Measurements from ENCODE around the gene CBX4. TPM values are rescaled to one million over a fixed set of nuclear protein-coding genes. Genes with fewer than 3 reads are reported as not detected.

CBX4 gene
- total RNA-seq, 1 donor from 2014 or later: 43.4 TPM

- FAIRE-seq (no peak), DNase-seq (ENCODE audit: low read depth) (no peak)
- Histone ChIP-seq H3K4me3 (ENCODE audit: low read depth, low read length) (no peak overlapping the region), H3K36me3 (ENCODE audit: control insufficient read depth, insufficient read depth, low read length) (peaks cover 2% of the 10 kb centered on the region), H3K27me3 (ENCODE audit: control insufficient read depth, insufficient read depth, low read length) (peaks cover 32% of the 10 kb centered on the region)
- no peak for TF ChIP-seq CTCF (IDR thresholded peaks at IDR 0.05; ENCODE audit: insufficient read depth, low read length, severe bottlenecking)
Observed at GRCh38 chr17:79786930-79787643, 52.2 kb downstream of the CBX4 start.

GRCh38 chr17:79785900-79786810, 53.1 kb downstream of the CBX4 start:
- FAIRE-seq (no peak), DNase-seq (ENCODE audit: low read depth) (no peak)
- TF ChIP-seq CTCF (IDR thresholded peaks at IDR 0.05; ENCODE audit: insufficient read depth, low read length, severe bottlenecking): no peak
- peaks cover 2% of the 10 kb centered on the region for H3K36me3 ChIP-seq (ENCODE audit: control insufficient read depth, insufficient read depth, low read length)
- H3K4me3 ChIP-seq (ENCODE audit: low read depth, low read length): no peak overlapping the region
- H3K27me3 ChIP-seq (ENCODE audit: control insufficient read depth, insufficient read depth, low read length): peaks cover 24% of the 10 kb centered on the region

GRCh38 chr17:79785017-79785899, 54.0 kb downstream of the CBX4 start:
- FAIRE-seq: peak; percentile 73
- Histone ChIP-seq H3K4me3 (ENCODE audit: low read depth, low read length) (no peak overlapping the region), H3K36me3 (ENCODE audit: control insufficient read depth, insufficient read depth, low read length) (peaks cover 2% of the 10 kb centered on the region), H3K27me3 (ENCODE audit: control insufficient read depth, insufficient read depth, low read length) (peaks cover 15% of the 10 kb centered on the region)
- no peak for TF ChIP-seq CTCF (IDR thresholded peaks at IDR 0.05; ENCODE audit: insufficient read depth, low read length, severe bottlenecking)
- DNase-seq (ENCODE audit: low read depth): no peak

- FAIRE-seq (no peak), DNase-seq (ENCODE audit: low read depth) (no peak)
- no peak for TF ChIP-seq CTCF (IDR thresholded peaks at IDR 0.05; ENCODE audit: insufficient read depth, low read length, severe bottlenecking)
- peaks cover 2% of the 10 kb centered on the region for H3K36me3 ChIP-seq (ENCODE audit: control insufficient read depth, insufficient read depth, low read length)
- no peak overlapping the region for H3K4me3 ChIP-seq (ENCODE audit: low read depth, low read length)
- H3K27me3 ChIP-seq (ENCODE audit: control insufficient read depth, insufficient read depth, low read length): peaks cover 8% of the 10 kb centered on the region
Observed at GRCh38 chr17:79784353-79785016, 54.8 kb downstream of the CBX4 start.

GRCh38 chr17:79783891-79784290, 55.3 kb downstream of the CBX4 start:
- peaks cover 5% of the 10 kb centered on the region for H3K27me3 ChIP-seq (ENCODE audit: control insufficient read depth, insufficient read depth, low read length)
- H3K36me3 ChIP-seq (ENCODE audit: control insufficient read depth, insufficient read depth, low read length): peaks cover 2% of the 10 kb centered on the region
- no peak for DNase-seq (ENCODE audit: low read depth)
- FAIRE-seq: no peak
- TF ChIP-seq CTCF (IDR thresholded peaks at IDR 0.05; ENCODE audit: insufficient read depth, low read length, severe bottlenecking): no peak
- H3K4me3 ChIP-seq (ENCODE audit: low read depth, low read length): no peak overlapping the region

Data from bronchial epithelial cell (primary cell).